Dedifferentiated amniotic fluid mesenchymal stem cell (primary cell): ENCODE data around the gene TEAD1.
A peak's percentile ranks its signal among the peaks of the same experiment; 100 is the strongest.

Experiments used
- DNase-seq: peaks from one replicate; pipeline ENCODE4 v3.0.0-alpha.2; 2016; ENCODE audit errors: extremely low spot score

Gene TEAD1

DNA sequence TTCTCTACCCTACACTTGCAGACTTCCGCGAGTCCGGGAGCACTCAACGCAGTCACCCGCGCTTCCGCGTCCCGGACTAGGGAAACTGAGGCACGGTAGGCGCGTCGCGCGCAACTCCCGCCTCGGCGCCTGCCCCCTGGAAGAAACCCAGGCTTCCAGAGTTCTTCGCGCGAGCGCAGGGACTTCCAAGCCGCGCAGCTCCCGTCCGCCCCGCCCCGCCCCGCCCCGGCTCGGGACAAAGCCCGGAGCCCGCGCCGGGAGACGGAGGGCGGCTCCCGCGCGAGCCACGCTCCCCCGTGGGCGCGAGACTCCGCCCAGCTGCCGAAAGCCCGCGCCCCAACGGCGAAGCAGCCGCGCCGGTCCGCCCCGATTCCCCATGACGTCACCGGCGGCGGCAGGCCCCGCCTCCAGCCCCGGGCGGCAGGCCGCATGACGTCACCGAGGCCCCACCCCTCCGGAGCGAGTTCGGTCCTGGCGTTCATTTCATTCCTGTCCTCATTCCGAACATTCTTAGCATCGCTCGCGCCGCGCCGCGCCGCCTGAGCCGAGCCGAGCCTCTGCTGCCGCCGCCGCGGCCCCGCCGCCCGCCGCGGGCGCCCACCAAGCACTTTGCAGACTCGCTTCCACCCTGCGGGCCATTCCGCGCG is at the start of gene TEAD1:
Gene TEAD1 (plus strand): TSS at position 498 of the 647 bp plus-strand sequence.
- peak; percentile 90 for DNase-seq

- no peak for DNase-seq
Observed at GRCh38 chr11:12624595-12624994, 49.6 kb upstream of the TEAD1 start.

DNA sequence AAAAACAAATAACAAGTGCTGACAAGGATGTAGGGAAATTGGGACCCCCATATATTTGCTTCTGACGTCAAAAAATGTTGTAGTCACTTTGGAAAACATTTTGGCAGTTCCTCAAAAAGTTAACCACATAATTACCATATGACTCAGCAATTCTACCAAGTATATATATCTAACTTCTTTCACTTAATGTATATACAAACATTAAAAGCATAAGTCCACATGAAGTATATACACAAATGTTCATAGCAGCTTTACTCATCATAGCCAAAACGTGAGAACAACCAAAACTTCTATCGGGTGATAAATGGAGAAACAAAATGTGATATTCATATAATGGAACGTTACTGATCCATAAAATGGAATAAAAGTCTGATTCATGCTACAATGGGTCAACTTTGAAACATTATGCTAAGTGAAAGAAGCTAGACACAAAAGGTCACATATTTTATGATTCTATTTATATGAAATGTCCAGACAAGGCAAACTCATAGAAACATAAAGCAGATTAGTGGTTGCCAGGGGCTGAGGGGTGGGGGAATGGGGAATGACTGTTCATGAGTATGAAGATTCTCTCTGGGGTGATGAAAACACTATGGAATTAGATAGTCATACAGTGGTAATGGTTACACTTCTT is 48.7 kb upstream of the TEAD1 start:
- peak; percentile 57 for DNase-seq

- DNase-seq, result no peak
Observed at GRCh38 chr11:12626616-12627015, 47.6 kb upstream of the TEAD1 start.

DNA sequence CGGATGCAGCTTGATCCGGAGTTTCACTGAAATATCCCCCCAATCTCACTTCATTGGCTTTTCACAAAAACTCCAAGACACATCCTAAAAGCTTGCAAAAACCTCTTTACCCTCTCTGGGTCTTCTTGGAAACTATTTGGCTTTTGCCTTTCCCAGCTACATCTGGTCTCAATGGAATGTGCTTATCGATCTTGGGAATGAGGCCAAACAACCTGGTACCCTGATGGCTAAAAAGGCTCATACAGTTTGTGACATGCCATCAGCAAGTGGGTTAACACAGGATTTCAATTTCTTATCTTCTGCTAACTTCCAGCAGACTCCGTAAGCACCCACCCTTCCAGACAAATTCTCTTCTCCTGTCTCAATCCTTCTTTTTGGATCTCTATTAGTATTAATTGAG is 45.9 kb upstream of the TEAD1 start:
- DNase-seq, result no peak

GRCh38 chr11:12629601-12630313 is 44.5 kb upstream of the TEAD1 start:
- DNase-seq, result no peak

DNA sequence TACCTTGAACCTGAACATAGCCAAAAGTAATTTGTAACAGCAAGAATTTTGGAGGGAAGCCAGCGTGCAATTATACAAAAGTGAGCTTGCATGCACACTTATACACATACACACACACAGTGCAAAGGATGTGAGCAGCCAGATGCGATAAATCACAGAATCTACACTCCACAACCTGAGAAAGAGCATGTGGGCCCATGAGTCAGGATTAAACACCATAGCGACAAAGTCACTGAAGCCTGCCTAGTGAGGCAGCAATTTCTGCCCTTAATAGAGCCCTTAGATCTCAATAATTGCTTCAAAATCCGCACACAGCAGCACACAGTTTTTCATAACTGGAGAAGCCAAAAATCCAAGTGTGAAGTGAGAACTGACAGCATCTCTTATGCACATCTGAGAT is 42.6 kb upstream of the TEAD1 start:
- no peak for DNase-seq

DNA sequence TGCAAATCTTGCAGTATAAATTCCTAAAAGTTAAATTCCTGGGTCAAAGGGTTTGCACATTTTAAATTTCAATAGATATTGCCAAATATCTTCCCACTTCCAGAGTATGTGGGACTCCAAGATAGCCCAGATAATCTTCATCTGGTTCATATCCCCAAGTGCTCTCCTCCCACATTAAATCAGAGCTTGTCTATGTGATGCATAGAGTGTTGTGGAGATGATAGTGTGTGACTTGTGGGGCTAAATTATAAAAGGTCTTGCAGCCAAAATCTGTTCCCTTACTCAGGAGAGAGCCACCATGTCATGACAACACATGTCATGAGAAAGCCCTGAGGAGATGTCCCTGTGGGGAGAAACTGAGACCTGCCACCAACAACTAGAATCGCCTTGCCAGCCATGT is 39.9 kb upstream of the TEAD1 start:
- no peak for DNase-seq

GRCh38 chr11:12636871-12637410 is 37.3 kb upstream of the TEAD1 start:
- no peak for DNase-seq

GRCh38 chr11:12639388-12639787 is 34.8 kb upstream of the TEAD1 start:
- no peak for DNase-seq

DNA sequence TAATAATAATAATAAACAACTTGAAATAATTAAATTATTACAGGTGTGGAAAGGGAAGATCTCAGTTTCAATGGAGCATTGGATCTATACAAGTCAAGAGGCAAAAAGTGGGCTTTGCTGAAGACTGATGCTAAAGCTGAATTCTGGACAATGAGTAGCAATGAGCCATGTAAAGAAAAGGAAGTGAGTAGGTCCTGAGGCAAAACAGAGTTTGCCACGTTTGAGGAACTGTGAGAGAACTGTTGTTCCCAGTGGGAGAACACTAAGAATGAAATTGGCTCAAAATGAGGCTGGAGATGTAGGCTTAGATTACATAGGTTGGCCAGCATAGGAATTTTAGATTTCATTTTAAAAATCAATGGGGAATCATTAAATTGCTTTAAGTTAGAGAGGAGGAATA is 33.9 kb upstream of the TEAD1 start:
- DNase-seq, result no peak

DNA sequence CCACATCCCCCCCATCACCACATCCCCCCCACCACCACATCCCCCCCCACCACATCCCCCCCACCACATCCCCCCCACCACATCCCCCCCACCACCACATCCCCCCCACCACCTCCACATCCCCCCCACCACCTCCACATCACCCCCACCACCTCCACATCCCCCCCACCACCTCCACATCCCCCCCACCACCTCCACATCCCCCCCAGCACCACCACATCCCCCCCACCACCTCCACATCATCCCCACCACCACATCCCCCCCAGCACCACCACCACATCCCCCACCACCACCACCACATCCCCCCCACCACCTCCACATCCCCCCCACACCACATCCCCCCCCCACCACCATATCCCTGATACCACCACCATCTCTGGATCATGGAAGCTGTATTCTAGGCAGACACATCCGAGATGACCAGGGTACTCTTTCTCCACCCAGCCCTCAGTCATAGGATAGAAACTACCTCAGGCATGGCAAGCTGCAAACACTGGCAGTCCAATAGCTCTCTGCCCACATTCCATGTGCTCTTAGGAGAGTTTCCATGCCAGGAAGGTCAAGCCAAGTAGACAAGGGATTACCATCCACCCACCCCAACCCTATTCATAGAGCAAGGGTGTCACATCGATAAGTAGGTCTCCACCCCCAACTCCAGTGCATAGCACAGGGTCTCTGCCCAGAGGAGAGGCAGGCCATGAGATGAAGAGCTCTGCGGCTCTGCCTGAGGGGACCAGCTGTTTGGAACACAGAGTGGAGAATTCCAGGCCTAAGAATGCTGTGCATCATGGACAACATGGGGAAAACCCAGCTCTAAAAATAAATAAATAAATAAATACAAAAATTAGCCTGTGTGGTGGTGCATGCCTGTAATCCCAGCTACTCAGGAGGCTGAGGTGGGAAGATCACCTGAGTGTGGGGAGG is 33.0 kb upstream of the TEAD1 start:
- DNase-seq, result no peak

DNA sequence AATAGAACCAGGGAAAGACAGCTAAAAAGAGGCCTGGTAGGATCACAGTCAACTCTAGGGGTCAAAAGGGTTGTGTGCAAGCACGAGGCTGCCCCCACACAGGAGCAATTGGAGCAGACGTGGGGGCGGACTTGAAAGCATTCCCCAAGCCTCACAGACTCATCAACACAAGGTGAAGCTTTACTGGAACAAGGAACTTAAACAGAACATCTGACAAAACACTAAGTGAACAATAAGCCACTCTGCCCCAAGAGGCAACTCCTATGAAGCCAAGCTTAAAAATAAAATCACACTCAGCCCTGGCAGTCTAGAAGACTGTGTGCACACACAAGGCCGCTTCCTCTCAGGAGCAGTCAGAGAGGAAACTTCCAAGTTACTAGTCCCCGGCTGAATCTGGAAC is 32.2 kb upstream of the TEAD1 start:
- DNase-seq, result no peak

GRCh38 chr11:12642806-12643428 is 31.3 kb upstream of the TEAD1 start:
- no peak for DNase-seq

GRCh38 chr11:12646478-12646877 is 27.7 kb upstream of the TEAD1 start:
- DNase-seq, result no peak

DNA sequence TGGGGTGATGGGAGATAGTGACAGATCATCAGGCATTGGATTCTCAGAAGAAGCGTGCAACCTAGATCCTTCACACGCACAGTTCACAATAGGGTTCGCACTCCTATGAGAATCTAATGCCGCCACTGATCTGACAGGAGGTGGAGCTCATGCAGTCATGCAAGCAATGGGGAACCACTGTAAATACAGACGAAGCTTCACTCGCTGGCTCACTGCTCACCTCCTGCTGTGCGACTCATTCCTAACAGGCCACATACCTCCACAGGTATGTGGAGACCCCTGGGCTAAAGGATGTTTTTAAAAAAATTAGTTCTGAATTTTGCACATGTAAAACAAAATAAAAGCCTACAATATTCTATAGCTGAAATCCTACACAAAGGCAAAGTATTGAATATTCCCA is 20.5 kb upstream of the TEAD1 start:
- no peak for DNase-seq

DNA sequence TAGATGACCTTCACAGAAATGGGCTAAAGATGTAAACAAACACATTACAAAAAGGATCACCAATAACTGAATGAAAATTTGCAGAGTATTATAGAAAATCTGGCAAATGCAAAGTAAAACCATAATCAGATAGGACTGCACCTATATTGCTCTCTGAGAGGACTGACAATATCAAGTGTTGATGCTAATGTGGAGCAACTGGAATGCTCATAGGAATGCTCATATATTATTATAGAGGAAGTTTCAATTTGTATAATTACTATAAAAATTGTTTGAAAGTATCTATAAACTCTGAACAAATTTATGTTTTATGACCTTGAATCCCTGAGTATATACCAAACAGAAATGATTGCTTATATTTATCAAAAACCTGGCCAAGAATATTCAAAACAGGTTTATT is 18.4 kb upstream of the TEAD1 start:
- DNase-seq, result no peak

DNA sequence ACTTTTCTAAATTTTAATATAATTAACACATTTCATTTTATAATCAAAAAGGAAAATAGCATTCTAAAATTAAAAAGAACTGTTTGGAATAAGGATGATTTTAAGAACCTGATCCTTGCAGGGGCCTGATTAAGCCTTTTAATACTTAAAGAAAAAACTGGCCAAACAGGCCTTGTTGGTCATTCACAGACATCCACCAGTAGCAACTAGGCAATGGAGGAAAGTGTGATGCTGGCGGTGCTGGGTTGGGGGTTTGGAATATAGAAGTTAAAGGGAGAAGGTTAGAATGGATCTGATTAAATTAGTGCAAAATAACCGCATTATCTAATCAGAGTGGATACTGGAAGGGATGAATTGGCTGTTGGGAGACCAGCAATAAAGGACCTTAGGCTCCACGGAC is 16.9 kb upstream of the TEAD1 start:
- no peak for DNase-seq

- no peak for DNase-seq
Observed at GRCh38 chr11:12657981-12658380, 16.2 kb upstream of the TEAD1 start.

DNA sequence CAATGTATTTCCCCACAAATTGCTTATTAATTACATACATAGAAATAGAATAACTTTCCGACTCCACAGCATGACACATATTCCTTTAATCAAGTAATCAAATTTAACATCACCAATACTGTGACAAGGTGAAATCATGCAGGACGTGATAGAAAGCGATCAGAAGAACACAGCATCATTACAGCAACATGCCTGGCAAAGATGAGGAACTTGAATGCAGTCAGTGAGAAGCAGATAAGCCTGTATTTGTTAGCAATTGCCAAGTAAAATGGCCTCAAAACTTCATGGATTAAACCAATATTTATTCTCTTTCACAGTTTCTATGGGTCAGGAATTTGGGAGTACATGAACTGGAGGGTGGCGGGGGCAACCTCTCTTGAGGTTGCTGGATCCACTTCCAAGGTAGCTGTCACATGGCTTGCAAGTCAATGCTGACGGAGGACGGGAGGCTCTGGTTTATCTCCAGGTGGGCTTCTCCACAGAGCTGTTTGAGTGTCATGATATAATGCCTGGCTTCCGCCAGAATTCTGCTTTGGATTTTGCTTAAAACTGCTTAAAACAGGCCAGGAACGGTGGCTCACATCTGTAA is 12.0 kb upstream of the TEAD1 start:
- DNase-seq, result no peak

DNA sequence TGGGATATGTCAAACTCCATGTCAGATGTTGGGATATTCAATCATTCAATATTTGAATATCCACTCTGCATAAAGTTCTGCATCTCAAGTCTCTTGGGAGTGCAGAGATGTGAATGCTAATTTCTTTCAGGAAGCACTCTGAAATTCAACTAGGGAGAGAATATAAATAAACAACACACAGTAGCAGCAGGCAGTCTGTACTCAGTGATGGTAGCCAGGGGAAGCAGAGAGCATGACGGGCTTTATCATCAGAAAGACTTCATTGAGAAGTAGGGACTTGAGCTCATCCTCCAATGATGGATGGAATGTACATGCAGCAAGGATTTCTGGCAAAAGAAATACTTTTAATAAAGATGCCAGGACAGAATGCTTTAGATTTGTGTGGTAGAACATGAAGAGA is 9.8 kb upstream of the TEAD1 start:
- DNase-seq, result no peak
